ENCODE results near the gene CCDC197. TPM values are rescaled to one million over a fixed set of nuclear protein-coding genes. Genes with fewer than 3 reads are reported as not detected.

The CCDC197 gene
- total and polyA plus RNA-seq, 2 donors (not counting 1 experiment from before 2014, with no cell fraction given) = not detected

DNA sequence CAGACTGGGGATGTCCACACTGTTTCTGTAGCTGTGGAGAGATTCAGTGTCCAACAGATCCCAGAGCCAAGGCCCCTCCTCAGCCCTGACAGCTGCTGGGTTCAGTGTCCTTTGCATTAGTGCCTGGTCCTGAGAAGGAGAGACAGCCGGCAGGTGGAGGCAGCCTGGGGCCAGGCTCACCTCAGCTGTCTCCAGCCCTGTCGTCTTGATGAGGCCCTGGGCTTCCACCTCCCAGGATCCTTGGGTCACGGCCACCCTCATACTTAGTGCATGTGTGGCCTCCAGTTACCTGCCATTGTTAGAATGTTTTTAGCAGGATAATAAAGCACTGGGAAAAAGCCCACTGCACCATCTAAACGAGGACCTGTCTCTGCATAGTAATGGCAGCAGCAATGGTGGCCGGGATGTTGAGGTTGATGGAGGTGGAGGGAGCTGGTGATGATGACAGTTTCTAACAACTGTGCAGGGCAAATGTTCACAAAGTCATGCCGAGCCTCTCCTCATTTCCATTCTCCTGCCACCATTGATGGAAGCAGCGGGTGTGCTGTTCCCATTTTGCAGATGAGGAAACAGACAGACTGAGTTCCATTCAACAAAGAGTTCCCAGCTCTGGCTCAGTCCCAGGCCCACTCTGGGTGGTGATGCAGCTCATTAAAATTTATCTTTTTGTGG, 38.4 kb upstream of the CCDC197 start:
- POLR2A ChIA-PET = interaction anchor here (0.8 to 3.3 kb wide), 3 partner anchors 9 to 19 kb away, joined by 3 to 12 read pairs (median 10); no protein-coding TSS in a partner anchor
- no peaks in the 10 kb centered on the region for H3K27me3 Mint-ChIP-seq
- peaks cover 96 to 97% of the 10 kb centered on the region in 2 donors for H3K4me1 ChIP-seq (ENCODE audit: control insufficient read depth in 2 of 2, insufficient read depth in 2 of 2, low read length in 2 of 2)
- H4K20me1 ChIP-seq (ENCODE audit: control insufficient read depth, insufficient read depth, low read length, poor library complexity, severe bottlenecking) = no peaks in the 10 kb centered on the region
- WGBS (ENCODE audit: insufficient coverage) = 95% methylated on average over 3 of the region's 7 CpGs
- no peak for ATAC-seq (ENCODE audit: low read depth)
- no peaks in the 10 kb centered on the region for H3K9me3 Mint-ChIP-seq (ENCODE audit: insufficient read depth)
- H3K27me3 ChIP-seq (replicated peaks in 1 of 4; ENCODE audit: control extremely low read depth in 1 of 4, control insufficient read depth in 3 of 4, insufficient read depth in 4 of 4, low read length in 3 of 4) = no peaks in the 10 kb centered on the region
- H3K9ac ChIP-seq (ENCODE audit: low read length) = peak overlapping the region; percentile 36
- TF ChIP-seq EZH2 (IDR thresholded peaks at IDR 0.05; ENCODE audit: borderline replicate concordance, insufficient read depth, low read depth, low read length, poor library complexity, severe bottlenecking) (no peak), CTCF (IDR thresholded peaks at IDR 0.05) (no peak)
- no peak for DNase-seq
- H2AFZ ChIP-seq (ENCODE audit: insufficient read depth, low read depth, low read length, poor library complexity, severe bottlenecking) = peak overlapping the region; percentile 23
- H3K27ac ChIP-seq (ENCODE audit: low read length in 2 of 2) = peak overlapping the region; percentile 68 to 75
- H3K4me3 ChIP-seq (ENCODE audit: control extremely low read depth in 1 of 5, extremely low read depth in 1 of 5, insufficient read depth in 1 of 5, low read depth in 2 of 5, low read length in 4 of 5) = peak overlapping the region in 1 of 5 experiments; percentile 19
- intact Hi-C loops (cut with micrococcal nuclease) = loop anchor here (1.0 to 5.0 kb wide), 3 partner anchors 9 to 174 kb away; no protein-coding TSS in a partner anchor
- peaks cover 10% of the 10 kb centered on the region for H3K79me2 ChIP-seq (ENCODE audit: control insufficient read depth, insufficient read depth, low read length)
- H3K4me2 ChIP-seq (replicated peaks; ENCODE audit: low read depth, low read length, poor library complexity, severe bottlenecking) = peak overlapping the region; percentile 72
- peaks cover 89% of the 10 kb centered on the region for H3K4me1 Mint-ChIP-seq
- CTCF ChIA-PET = interaction anchor here (1.0 to 37.7 kb wide), 3 partner anchors 11 to 42 kb away, joined by 6 to 1036 read pairs (median 117); no protein-coding TSS in a partner anchor
- peak overlapping the region; percentile 95 for H3K27ac Mint-ChIP-seq
- H3K4me3 Mint-ChIP-seq = peak overlapping the region; percentile 78
- H3K9me3 ChIP-seq (ENCODE audit: control extremely low read depth in 1 of 3, control insufficient read depth in 2 of 3, insufficient read depth in 1 of 3, low read length in 2 of 3) = no peaks in the 10 kb centered on the region
- no peaks in the 10 kb centered on the region for H3K36me3 ChIP-seq (replicated peaks in 1 of 2; ENCODE audit: control extremely low read depth in 1 of 2, control insufficient read depth in 1 of 2, extremely low read depth in 1 of 2, insufficient read depth in 2 of 2, low read length in 1 of 2)

All from B cell (primary cell).